Pancreas (tissue), 10 donors: ENCODE results near the gene VPS41. TPM values are rescaled to one million over a fixed set of nuclear protein-coding genes. Genes with fewer than 3 reads are reported as not detected.
"Not testable (repeated sequence)": the region's sequence is repeated elsewhere in the genome, so short reads cannot be mapped to it uniquely, and the experiment has no call there.

Source experiments
- ATAC-seq, 4 donors: fragments of 200-7000 bp; cut with Tn5 transposase; one replicate each; pipeline versions ENCODE4 v1.8.0 to v1.9.1; 2020; ENCODE audit warnings: mild to moderate bottlenecking in 4 of 4, moderate library complexity in 4 of 4
- DNase-seq, 6 donors: peaks; one replicate each; pipeline ENCODE4 v3.0.0-alpha.2; 2020
- FAIRE-seq: peaks from 2 replicates; lab custom pipeline; 2012; peaks lifted over from hg19 to GRCh38; lab: Jason Lieb, UNC
- H3K27ac ChIP-seq, 4 donors: fragments of 200-600 bp; sonication (generic); 1 replicate in 3 of 4; 2 replicates in 1 of 4; pipeline versions ENCODE4 v1.5.0 to v1.8.0; 2020
- H3K27me3 ChIP-seq, 4 donors: fragments of 200-600 bp; one replicate each; pipeline ENCODE4 v1.8.0; 2021
- H3K36me3 ChIP-seq, 3 donors: fragments of 200-600 bp; sonication (generic) in 1 of 3; one replicate each; pipeline versions ENCODE4 v1.5.0 to v1.8.0; 2020 to 2021
- H3K4me1 ChIP-seq, 3 donors: fragments of 200-600 bp; one replicate each; pipeline ENCODE4 v1.8.0; 2021
- H3K4me3 ChIP-seq, 4 donors: fragments of 200-600 bp; sonication (generic) in 2 of 4; one replicate each; pipeline versions ENCODE4 v1.5.0 to v1.8.0; 2020 to 2021
- H3K9me3 ChIP-seq, 4 donors: fragments of 200-600 bp; one replicate each; pipeline ENCODE4 v1.8.0; 2021
- CTCF ChIP-seq, 4 donors: fragments of 200-600 bp; sonication (generic) in 3 of 4; IDR thresholded peaks; one replicate each; pipeline versions ENCODE4 v1.5.0 to v1.8.0; 2021; ENCODE audit warnings: antibody characterized with exemption in 4 of 4
- WGBS, 2 donors: extraction: QIAGEN DNeasy Blood & Tissue Kit; methylation state at CpG; one replicate each; pipeline ENCODE4 v1.1.7; 2013; 5-methylcytosine and 5-hydroxymethylcytosine counted together
- intact Hi-C, 3 donors: fragments of 100-400 bp; cut with DNase I; formaldehyde crosslinking; loops; one replicate each; pipeline versions ENCODE4 v1.11.1 to v1.14.2; 2022
- polyA plus RNA-seq, 2 donors: library from polyadenylated mRNA; stranded (reverse); fragments of 200-250 nt; gene quantifications; one replicate each; pipeline ENCODE4 v1.2.3, GENCODE V29; 2013
- total RNA-seq, 6 donors: library from RNA; stranded (reverse); fragmentation: NEBNext Ultra II Directional in 4 of 6; extraction: Animal tissue kit (Norgen Biotek cat#: 25700) in 4 of 6; gene quantifications; one replicate each; pipeline versions ENCODE4 v1.2.1 to v1.2.4, GENCODE V29; 2021 to 2023
- donor health status: healthy with polysubstance abuse.
- donor health status: DM: no; HTN: no; CAD: no; lungs with moderate emphysema.
- donor health status: DM: no; HTN: no; CAD: no.
- donor health status: control.
- donor health status: control.
- donor health status: Bipolar disorder and iron deficiency.
- donor health status: DM: yes; HTN: yes; CAD: no.
- donor health status: DM: no; HTN: no; CAD: no.
- donor health status: DM: no; HTN: no; CAD: no.
- donor health status: DM: yes; HTN: yes; CAD: no.

Gene VPS41
- total and polyA plus RNA-seq, 8 donors: 10.0 to 79.2 (median 37.8) TPM

- WGBS, 2 donors: 14% methylated on average over 7 of the region's 7 CpGs
- DNase-seq (peak; percentile 69 to 90 (median 85)), FAIRE-seq (no peak), ATAC-seq (peak; percentile 99 to 100 (median 99))
- TF ChIP-seq CTCF (IDR thresholded peaks at IDR 0.05): no peak
- Histone ChIP-seq H3K4me1 (peaks cover 4 to 39% (median 20%) of the 10 kb centered on the region in 3 donors), H3K4me3 (no peak overlapping the region), H3K9me3 (no peaks in the 10 kb centered on the region), H3K27me3 (no peaks in the 10 kb centered on the region), H3K27ac (peak overlapping the region; percentile 67 to 88 (median 77)), H3K36me3 (peaks cover 0 to 7% (median 7%) of the 10 kb centered on the region in 3 donors)
- intact Hi-C loops: no loop called here
Measured at GRCh38 chr7:38863601-38864291, 45.2 kb downstream of the VPS41 start.

GRCh38 chr7:38862666-38863065 is 46.3 kb downstream of the VPS41 start:
- H3K4me3 ChIP-seq: no peak overlapping the region
- DNase-seq: no peak
- H3K27me3 ChIP-seq: no peaks in the 10 kb centered on the region
- no peak for FAIRE-seq
- WGBS, 2 donors: 89 to 90% methylated on average over 3 of the region's 3 CpGs
- ATAC-seq: no peak
- peaks cover 4 to 39% (median 20%) of the 10 kb centered on the region in 3 donors for H3K4me1 ChIP-seq
- TF ChIP-seq CTCF (IDR thresholded peaks at IDR 0.05): no peak
- H3K9me3 ChIP-seq: no peaks in the 10 kb centered on the region
- H3K36me3 ChIP-seq: peaks cover 0 to 3% (median 0%) of the 10 kb centered on the region in 3 donors
- H3K27ac ChIP-seq: peak overlapping the region in 3 of 4 donors; percentile 67 to 88 (median 87)
- intact Hi-C loops: no loop called here

GRCh38 chr7:38858259-38858884 is 50.6 kb downstream of the VPS41 start:
- H3K4me1 ChIP-seq: peaks cover 3 to 16% (median 11%) of the 10 kb centered on the region in 3 donors
- ATAC-seq (peak in 2 of 4 donors; percentile 45 to 57), DNase-seq (no peak), FAIRE-seq (no peak)
- intact Hi-C loops: no loop called here
- no peaks in the 10 kb centered on the region for H3K36me3 ChIP-seq
- no peak for TF ChIP-seq CTCF (IDR thresholded peaks at IDR 0.05)
- WGBS, 2 donors: 82 to 86% methylated on average over 5 of the region's 5 CpGs
- H3K27me3 ChIP-seq: no peaks in the 10 kb centered on the region
- H3K9me3 ChIP-seq: no peaks in the 10 kb centered on the region
- H3K4me3 ChIP-seq: no peak overlapping the region
- H3K27ac ChIP-seq: no peak overlapping the region

GRCh38 chr7:38855867-38856266 is 53.1 kb downstream of the VPS41 start:
- intact Hi-C loops: no loop called here
- no peak for ATAC-seq
- Histone ChIP-seq H3K4me1 (no peaks in the 10 kb centered on the region), H3K9me3 (no peaks in the 10 kb centered on the region), H3K36me3 (no peaks in the 10 kb centered on the region), H3K4me3 (no peak overlapping the region), H3K27me3 (no peaks in the 10 kb centered on the region), H3K27ac (no peak overlapping the region)
- FAIRE-seq: no peak
- 95 to 100% methylated on average over 2 of the region's 2 CpGs for WGBS, 2 donors
- no peak for TF ChIP-seq CTCF (IDR thresholded peaks at IDR 0.05)
- DNase-seq: no peak

GRCh38 chr7:38855386-38855785 is 53.6 kb downstream of the VPS41 start:
- H3K27me3 ChIP-seq: no peaks in the 10 kb centered on the region
- no peak overlapping the region for H3K27ac ChIP-seq
- FAIRE-seq (no peak), DNase-seq (no peak), ATAC-seq (no peak)
- no peaks in the 10 kb centered on the region for H3K9me3 ChIP-seq
- intact Hi-C loops: no loop called here
- H3K4me3 ChIP-seq: no peak overlapping the region
- H3K36me3 ChIP-seq: no peaks in the 10 kb centered on the region
- TF ChIP-seq CTCF (IDR thresholded peaks at IDR 0.05): no peak
- 81 to 97% methylated on average over 4 of the region's 4 CpGs for WGBS, 2 donors
- no peaks in the 10 kb centered on the region for H3K4me1 ChIP-seq

- H3K27ac ChIP-seq, H3K9me3 ChIP-seq, intact Hi-C loops, H3K36me3 ChIP-seq, DNase-seq, ATAC-seq, FAIRE-seq, H3K4me3 ChIP-seq, H3K4me1 ChIP-seq, H3K27me3 ChIP-seq: not testable (repeated sequence)
- WGBS, 2 donors: 97 to 99% methylated on average over 7 of the region's 7 CpGs
Measured at GRCh38 chr7:38854947-38855346, 54.0 kb downstream of the VPS41 start.
